ENCODE results near the gene CDX2. TPM values are rescaled to one million over a fixed set of nuclear protein-coding genes. Genes with fewer than 3 reads are reported as not detected.

CDX2 gene
- total RNA-seq, 2 experiments from 2014 or later, result not detected

- POLR2A ChIA-PET, result no interaction called here
- no peak overlapping the region for H3K27ac Mint-ChIP-seq
- H3K36me3 Mint-ChIP-seq (ENCODE audit: low read depth), result no peaks in the 10 kb centered on the region
- peaks cover 73% of the 10 kb centered on the region for H3K27me3 Mint-ChIP-seq
- no peaks in the 10 kb centered on the region for H3K9me3 Mint-ChIP-seq
- CTCF ChIA-PET, result interaction anchor here (1.1 to 7.0 kb wide), 5 partner anchors 9 to 138 kb away, joined by 3 to 46 read pairs (median 3); no protein-coding TSS in a partner anchor
- no peak for DNase-seq
- peaks cover 22% of the 10 kb centered on the region for H3K4me1 Mint-ChIP-seq (ENCODE audit: low read depth)
- TF ChIP-seq, protein P1, sequence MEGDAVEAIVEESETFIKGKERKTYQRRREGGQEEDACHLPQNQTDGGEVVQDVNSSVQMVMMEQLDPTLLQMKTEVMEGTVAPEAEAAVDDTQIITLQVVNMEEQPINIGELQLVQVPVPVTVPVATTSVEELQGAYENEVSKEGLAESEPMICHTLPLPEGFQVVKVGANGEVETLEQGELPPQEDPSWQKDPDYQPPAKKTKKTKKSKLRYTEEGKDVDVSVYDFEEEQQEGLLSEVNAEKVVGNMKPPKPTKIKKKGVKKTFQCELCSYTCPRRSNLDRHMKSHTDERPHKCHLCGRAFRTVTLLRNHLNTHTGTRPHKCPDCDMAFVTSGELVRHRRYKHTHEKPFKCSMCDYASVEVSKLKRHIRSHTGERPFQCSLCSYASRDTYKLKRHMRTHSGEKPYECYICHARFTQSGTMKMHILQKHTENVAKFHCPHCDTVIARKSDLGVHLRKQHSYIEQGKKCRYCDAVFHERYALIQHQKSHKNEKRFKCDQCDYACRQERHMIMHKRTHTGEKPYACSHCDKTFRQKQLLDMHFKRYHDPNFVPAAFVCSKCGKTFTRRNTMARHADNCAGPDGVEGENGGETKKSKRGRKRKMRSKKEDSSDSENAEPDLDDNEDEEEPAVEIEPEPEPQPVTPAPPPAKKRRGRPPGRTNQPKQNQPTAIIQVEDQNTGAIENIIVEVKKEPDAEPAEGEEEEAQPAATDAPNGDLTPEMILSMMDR (IDR thresholded peaks at IDR 0.05), result no peak
- intact Hi-C loops (cut with micrococcal nuclease), result loop anchor here (5.0 kb wide), 2 partner anchors 41 to 171 kb away; no protein-coding TSS in a partner anchor
- no peak overlapping the region for H3K4me3 Mint-ChIP-seq
- no peak for ATAC-seq
These were observed 616 bp downstream of the CDX2 start for GRCh38 chr13:27968316-27969081.

DNA sequence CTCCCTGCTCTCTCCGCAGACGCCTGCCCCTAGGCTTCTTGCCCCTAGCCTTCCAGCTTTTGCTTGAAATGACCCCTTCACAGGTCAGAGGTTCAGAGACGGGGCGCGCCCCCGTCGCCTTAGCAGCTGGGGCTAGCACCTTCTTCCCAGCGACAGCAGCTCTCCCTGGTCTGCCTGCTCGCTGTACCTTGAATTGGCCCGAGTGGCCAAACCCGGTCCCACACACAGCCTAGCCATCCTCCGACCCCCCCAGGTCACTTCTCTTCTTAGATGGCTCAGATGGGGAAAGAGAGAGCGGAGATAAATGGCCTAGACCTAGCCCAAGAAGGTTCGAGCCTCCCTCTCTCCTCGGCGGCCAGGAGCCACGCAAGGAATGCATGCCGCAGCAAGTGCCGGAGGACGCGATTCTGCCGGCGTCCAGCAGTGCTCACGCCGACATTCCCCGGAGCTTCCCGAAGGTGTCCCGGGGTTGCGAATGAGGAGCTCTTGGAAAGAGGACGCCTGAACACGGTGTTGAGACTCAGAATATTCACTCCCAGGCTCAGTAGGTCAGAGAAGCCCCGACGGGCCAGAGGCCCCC is 1.3 kb downstream of the CDX2 start:
- CTCF ChIA-PET, result interaction anchor here (0.7 to 7.0 kb wide), 6 partner anchors 9 to 137 kb away, joined by 3 to 46 read pairs (median 3); no protein-coding TSS in a partner anchor
- POLR2A ChIA-PET, result interaction anchor here (0.6 kb wide), 1 partner anchor 227 kb away, joined by 4 read pairs; no protein-coding TSS in a partner anchor
- H3K36me3 Mint-ChIP-seq (ENCODE audit: low read depth), result no peaks in the 10 kb centered on the region
- no peak overlapping the region for H3K27ac Mint-ChIP-seq
- DNase-seq, result no peak
- intact Hi-C loops (cut with micrococcal nuclease), result loop anchor here (5.0 kb wide), 2 partner anchors 41 to 171 kb away; no protein-coding TSS in a partner anchor
- peaks cover 22% of the 10 kb centered on the region for H3K4me1 Mint-ChIP-seq (ENCODE audit: low read depth)
- H3K9me3 Mint-ChIP-seq, result no peaks in the 10 kb centered on the region
- TF ChIP-seq, protein P1 (IDR thresholded peaks at IDR 0.05), result no peak
- H3K4me3 Mint-ChIP-seq, result no peak overlapping the region
- peaks cover 71% of the 10 kb centered on the region for H3K27me3 Mint-ChIP-seq
- ATAC-seq, result no peak

DNA sequence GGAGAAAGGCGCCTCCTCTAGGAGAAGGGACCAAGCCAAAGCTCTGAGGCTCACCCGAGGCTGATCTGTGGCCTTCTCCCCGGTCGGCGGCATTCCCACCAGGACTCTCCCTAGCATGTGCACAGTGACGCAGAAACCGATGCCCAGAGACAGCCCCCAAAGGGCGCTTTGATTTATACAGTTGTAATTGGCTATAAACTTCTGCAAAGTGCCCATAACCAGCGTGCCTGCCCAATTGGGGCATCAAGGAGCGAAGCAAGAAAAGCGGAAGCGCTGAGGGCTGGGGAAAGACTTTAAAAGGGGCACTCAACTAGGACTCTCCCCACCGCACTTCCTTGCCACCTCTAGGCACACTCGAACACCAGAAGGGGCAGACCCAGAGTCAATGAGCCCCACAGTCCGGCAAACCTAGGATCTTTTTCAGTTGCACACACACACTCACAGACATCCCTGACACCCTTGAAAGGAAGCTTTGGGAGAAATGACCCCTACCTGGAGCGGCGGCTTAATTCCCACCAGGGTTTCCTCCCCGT is 1.8 kb downstream of the CDX2 start:
- CTCF ChIA-PET, result interaction anchor here (0.7 to 7.0 kb wide), 5 partner anchors 8 to 137 kb away, joined by 3 to 46 read pairs (median 3); no protein-coding TSS in a partner anchor
- Mint-ChIP-seq H3K27me3 (peaks cover 75% of the 10 kb centered on the region), H3K4me1 (ENCODE audit: low read depth) (peaks cover 22% of the 10 kb centered on the region), H3K4me3 (no peak overlapping the region), H3K36me3 (ENCODE audit: low read depth) (no peaks in the 10 kb centered on the region), H3K9me3 (no peaks in the 10 kb centered on the region), H3K27ac (no peak overlapping the region)
- ATAC-seq (no peak), DNase-seq (no peak)
- TF ChIP-seq, protein P1 (IDR thresholded peaks at IDR 0.05), result no peak
- POLR2A ChIA-PET, result interaction anchor here (0.6 kb wide), 1 partner anchor 226 kb away, joined by 4 read pairs; no protein-coding TSS in a partner anchor
- intact Hi-C loops (cut with micrococcal nuclease), result loop anchor here (5.0 kb wide), 2 partner anchors 40 to 170 kb away; no protein-coding TSS in a partner anchor

GRCh38 chr13:27966641-27967202 is 2.4 kb downstream of the CDX2 start:
- H3K9me3 Mint-ChIP-seq, result no peaks in the 10 kb centered on the region

More at GRCh38 chr13:27966641-27967202, 2.4 kb downstream of the CDX2 start:
- ATAC-seq (no peak), DNase-seq (no peak)
- H3K27me3 Mint-ChIP-seq, result peaks cover 77% of the 10 kb centered on the region
- intact Hi-C loops (cut with micrococcal nuclease), result loop anchor here (5.0 kb wide), 2 partner anchors 39 to 169 kb away; no protein-coding TSS in a partner anchor
- H3K4me3 Mint-ChIP-seq, result no peak overlapping the region
- H3K27ac Mint-ChIP-seq, result no peak overlapping the region
- ChIA-PET CTCF (interaction anchor here (1.5 to 7.0 kb wide), 3 partner anchors 13 to 136 kb away, joined by 3 to 46 read pairs (median 5); no protein-coding TSS in a partner anchor), POLR2A (no interaction called here)
- TF ChIP-seq, protein P1 (IDR thresholded peaks at IDR 0.05), result no peak
- H3K36me3 Mint-ChIP-seq (ENCODE audit: low read depth), result no peaks in the 10 kb centered on the region
- H3K4me1 Mint-ChIP-seq (ENCODE audit: low read depth), result peaks cover 22% of the 10 kb centered on the region

All from activated CD8-positive, alpha-beta T cell treated with anti-CD3 and anti-CD28 coated beads for 36 hours (primary cell).